HG03354 (cell line): ENCODE measurements around the gene FXYD5.

Experiments
- ATAC-seq: cut with Tn5 transposase; IDR thresholded peaks from one replicate; pipeline ENCODE4 v1.9.1; 2021; ENCODE audit warnings: mild to moderate bottlenecking; ENCODE audit not compliant: unreplicated experiment, poor library complexity, severe bottlenecking

FXYD5 gene

DNA sequence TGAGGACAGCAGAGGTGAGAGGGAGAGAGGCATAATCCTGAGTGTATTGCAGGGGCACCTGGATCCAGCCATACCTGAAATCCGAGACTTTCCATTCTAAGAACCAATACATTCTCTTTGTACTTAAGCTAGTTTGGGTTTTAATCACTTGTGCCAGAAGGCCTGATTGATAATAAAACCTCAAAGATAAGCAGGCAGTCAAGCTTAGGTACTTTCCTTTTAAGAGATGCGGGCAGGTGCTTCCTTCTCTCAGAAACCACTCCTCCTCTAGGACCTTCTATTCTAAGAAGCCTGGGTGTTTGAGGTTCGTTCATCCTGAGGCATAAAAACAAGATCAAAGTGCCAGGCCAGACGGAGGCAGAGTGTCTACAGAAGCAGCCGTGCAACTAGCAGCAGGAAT is 51.8 kb downstream of the FXYD5 start:
- peak; percentile 32 for ATAC-seq

- ATAC-seq, result no peak
Measured at GRCh38 chr19:35206855-35207254, 52.3 kb downstream of the FXYD5 start.

- ATAC-seq, result no peak
Measured at GRCh38 chr19:35207391-35207871, 52.9 kb downstream of the FXYD5 start.

DNA sequence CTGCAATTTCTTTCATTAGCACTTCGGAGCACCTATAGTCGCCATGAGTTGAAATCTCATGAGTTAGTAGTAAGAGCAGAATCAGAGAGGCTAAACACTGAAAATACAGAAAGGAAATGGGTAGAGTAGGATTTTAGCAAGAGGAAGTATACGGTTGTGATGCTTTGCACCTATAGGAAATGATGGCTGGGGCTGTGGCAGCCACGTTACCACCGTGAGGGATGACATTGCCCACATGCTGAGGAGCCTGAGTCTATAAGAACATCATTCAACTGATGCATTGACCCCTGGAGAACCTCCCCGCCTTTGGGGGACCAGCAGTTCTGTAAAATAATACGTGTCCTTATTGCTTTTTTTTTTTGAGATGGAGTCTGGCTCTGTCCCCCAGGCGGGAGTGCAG is 53.6 kb downstream of the FXYD5 start:
- ATAC-seq, result no peak

GRCh38 chr19:35209646-35210045 is 55.1 kb downstream of the FXYD5 start:
- no peak for ATAC-seq

- ATAC-seq, result no peak
Measured at GRCh38 chr19:35211545-35212230, 57.2 kb downstream of the FXYD5 start.

DNA sequence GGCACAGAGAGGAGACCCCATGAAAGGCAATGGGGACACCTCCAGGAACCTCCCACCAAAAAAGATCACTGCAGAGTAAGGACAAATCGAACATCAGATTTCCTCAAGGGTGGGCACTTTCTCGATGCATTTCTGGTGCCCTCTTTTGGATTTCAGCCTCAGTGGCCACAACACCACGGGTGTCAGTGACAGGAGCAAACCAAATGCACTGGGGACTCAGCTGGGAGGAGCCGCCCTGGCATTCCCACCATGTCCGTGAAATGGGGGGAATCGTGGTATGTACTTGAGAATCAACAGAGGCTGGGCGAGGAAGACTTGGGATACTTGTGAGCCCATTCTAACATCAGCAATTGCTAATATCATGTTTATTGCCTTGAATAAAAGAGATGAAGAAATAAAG is 57.7 kb downstream of the FXYD5 start:
- ATAC-seq, result no peak

GRCh38 chr19:35213663-35214632 is 59.4 kb downstream of the FXYD5 start:
- ATAC-seq, result peak; percentile 68

GRCh38 chr19:35214766-35215422 is 60.4 kb downstream of the FXYD5 start:
- ATAC-seq, result no peak

GRCh38 chr19:35216016-35216832 is 61.7 kb downstream of the FXYD5 start:
- no peak for ATAC-seq

- no peak for ATAC-seq
Measured at GRCh38 chr19:35216833-35217648, 62.5 kb downstream of the FXYD5 start.

DNA sequence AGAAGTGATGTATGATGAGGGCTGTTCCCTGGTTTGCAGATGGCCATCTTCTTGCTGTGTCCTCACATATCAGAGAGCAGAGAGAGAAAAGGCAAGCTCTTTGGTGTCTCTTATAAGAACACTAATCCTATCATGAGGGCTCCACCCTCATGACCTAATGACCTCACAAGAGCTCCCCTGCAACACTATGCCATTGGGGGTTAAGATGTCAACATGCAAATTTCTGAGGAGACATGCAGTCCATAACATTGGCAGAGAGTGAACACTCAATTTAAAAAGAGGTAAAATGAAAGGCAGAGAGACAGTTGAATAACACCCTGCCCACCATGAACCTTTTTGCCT is 63.1 kb downstream of the FXYD5 start:
- ATAC-seq, result no peak

DNA sequence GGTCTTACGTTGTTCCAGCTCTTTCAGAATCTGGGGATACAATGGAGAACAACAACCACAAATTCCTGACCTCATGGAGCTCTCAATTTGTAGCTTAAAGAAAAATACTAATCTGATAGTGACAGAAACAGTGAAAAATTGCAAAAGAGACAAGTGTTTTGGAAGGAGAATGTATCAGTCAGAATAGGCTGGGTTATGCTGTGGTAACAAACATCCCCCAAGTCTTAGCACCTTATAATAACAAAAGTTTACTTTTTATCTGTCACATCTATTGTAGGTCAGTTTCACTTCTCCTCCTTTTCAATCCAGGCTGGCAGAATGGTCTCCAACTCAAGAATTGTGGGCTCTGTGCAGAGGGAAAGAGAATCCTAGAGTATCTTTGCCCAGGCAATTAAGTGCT is 64.5 kb downstream of the FXYD5 start:
- ATAC-seq, result no peak
